NCI-H2107 treated with DMSO at 0.1 percent for 48 hours (cell line): ENCODE measurements around the gene TSSK2.
"Not testable (repeated sequence)": the region's sequence is repeated elsewhere in the genome, so short reads cannot be mapped to it uniquely, and the experiment has no call there.

Experiments
- DNase-seq: peaks from one replicate; lab custom pipeline; 2025; ENCODE audit not compliant: unreplicated experiment; lab: John Stamatoyannopoulos, UW

TSSK2 gene

DNA sequence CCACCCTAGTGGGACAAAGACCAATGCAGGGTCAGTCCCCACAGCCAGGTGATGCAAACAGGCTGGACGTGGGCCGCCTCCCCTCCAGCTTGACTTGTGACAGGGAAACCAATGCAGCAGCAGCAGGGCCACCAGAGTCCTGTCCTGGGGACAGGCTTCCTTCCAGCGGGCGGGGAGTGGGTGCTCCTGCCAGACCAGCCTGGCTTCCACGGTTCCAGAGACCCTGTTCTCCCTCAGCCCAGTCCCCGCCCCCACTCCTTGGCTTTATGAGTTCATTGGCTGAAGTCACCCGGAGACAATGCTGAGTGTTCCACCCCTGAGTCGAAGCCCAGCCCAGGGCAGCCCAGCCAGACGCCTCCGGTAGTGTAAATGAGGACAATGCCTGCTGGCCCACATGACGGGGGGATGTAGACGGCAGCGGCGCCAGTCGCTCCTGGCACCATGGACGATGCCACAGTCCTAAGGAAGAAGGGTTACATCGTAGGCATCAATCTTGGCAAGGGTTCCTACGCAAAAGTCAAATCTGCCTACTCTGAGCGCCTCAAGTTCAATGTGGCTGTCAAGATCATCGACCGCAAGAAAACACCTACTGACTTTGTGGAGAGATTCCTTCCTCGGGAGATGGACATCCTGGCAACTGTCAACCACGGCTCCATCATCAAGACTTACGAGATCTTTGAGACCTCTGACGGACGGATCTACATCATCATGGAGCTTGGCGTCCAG is at the start of gene TSSK2:
Gene TSSK2, plus strand, starts transcription at position 350 of the 726 bp plus-strand sequence. Its CDS starts 92 bp downstream, at position 442.
- DNase-seq = no peak

DNA sequence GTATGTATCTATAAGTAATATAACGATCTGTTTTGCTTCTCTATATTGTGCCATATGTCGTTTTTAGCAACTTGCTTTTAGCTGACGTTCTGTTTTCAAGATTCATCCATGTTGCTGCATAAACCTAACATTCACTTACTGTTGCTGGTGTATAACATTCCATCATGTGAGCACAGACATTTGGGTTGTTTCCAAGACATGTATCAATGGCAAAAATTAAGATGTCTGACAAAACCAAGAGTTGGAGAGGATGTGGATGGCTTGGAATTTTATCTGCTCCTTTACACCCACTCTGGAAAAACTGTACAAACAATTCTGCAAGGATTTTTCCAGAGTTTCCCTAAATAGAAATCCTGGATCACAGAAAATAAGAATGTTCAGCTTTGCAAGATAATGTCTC is 49.8 kb upstream of the TSSK2 start:
- no peak for DNase-seq

DNA sequence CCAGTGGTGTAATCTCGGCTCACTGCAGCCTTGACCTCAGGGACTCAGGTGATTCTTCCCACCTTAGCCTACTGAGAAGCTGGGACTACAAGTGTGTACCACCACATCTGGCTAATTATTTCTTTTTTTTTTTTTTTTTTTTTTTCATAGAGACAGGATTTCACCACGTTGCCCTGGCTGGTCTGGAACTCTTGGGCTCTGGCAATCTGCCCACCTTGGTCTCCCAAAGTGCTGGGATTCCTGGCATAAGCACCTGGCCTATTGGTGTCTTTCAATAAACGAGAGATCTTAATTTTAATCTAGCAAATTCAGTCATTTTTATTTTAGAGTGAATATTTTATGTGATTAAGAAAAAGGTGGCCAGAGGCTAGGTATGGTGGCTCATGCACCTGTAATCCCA is 49.0 kb upstream of the TSSK2 start:
- no peak for DNase-seq

DNA sequence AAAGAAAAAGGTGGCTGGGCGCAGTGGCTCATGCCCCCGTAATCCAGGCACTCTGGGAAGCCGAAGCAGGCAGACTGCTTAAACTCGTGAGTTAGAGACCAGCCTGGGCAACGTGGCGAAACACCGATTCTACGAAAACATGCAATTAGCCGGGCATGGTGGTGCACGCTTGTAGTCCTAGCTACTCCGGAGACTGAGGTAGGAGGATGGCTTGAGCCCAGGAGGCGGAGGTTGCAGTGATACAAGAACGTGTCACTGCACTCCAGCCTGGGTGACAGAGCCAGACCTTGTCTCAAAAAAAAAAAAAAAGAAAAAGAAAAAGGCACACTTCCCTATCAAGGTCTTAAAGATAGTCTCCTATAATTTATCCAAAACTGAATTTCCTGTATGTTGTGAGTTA is 48.3 kb upstream of the TSSK2 start:
- DNase-seq = no peak

DNA sequence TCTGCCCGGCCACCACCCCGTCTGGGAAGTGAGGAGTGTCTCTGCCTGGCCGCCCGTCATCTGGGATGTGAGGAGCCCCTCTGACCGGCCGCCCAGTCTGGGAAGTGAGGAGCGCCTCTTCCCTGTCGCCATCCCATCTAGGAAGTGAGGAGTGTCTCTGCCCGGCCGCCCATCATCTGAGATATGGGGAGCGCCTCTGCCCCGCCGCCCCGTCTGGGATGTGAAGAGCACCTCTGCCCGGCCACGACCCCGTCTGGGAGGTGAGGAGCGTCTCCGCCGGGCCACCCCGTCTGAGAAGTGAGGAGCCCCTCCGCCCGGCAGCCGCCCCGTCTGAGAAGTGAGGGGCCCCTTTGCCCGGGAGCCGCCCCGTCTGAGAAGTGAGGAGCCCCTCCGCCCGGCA is 47.0 kb upstream of the TSSK2 start:
- not testable (repeated sequence) for DNase-seq

DNA sequence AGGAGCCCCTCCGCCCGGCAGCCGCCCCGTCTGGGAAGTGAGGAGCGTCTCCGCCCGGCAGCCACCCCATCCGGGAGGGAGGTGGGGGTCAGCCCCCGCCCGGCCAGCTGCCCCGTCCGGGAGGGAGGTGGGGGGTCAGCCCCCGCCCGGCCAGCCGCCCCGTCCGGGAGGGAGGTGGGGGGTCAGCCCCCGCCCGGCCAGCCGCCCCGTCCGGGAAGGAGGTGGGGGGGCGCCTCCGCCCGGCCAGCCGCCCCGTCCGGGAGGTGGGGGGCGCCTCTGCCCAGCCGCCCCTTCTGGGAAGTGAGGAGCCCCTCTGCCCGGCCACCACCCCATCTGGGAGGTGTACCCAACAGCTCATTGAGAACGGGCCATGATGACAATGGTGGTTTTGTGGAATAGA is 46.5 kb upstream of the TSSK2 start:
- DNase-seq = not testable (repeated sequence)

DNA sequence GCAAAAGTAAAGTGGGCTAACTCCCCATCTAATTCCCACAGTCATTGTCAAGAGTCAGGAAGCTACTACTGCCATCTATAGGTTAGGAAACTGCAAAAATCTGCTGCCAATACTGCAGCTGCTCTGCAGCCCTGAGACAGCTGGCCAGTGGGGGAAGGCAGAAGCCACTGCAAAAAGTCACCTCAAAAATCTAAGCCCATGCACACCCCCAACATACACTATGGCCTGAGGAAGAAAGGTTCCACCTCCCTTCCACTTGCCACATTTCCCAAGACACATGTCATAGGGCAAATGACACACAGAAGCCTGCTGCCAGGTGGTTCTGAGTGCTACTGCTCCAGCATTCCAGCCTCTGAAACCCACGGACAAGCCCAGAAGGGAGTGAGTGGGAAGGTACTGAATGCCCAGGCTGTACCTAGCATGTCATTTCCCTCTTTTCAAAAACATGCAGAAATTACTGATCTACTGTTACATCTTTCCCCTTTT is 45.8 kb upstream of the TSSK2 start:
- no peak for DNase-seq

DNA sequence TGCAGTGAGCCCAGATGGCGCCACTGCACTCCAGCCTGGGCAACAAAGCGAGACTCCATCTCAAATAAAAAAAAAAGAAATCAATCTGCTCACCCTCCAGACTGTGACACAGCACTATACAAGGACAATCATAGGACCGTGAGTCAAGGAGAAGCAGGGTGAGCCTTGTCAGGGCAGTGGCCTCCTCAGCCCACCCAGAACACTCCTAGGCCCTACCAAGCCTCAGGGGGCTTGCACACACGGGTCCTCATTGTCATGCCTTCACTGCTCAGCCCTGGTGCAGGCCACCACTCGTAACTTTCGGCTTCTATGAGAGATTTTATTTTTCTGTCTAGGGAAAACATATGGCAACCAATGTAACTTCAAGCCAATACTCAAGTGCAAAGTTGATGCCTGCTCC is 44.7 kb upstream of the TSSK2 start:
- DNase-seq = no peak

DNA sequence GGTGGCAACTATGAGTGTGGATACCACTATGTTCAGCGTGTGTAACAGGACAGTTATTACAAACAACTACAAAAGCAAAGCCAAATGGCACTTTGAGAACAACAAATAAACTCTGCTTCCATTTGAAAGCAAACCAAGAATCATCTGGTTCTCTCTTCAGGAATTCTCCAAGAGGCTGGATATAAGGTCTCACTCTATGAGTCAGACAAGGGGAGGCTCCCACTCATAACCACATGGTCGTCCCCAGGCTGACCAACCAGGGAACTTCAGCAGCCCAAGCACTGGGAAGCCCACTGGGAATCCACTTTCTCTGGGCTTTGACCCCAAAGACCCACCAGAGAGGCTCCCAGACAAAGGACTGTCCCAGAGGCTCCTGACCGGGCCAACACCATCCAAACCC is 44.2 kb upstream of the TSSK2 start:
- DNase-seq = no peak

DNA sequence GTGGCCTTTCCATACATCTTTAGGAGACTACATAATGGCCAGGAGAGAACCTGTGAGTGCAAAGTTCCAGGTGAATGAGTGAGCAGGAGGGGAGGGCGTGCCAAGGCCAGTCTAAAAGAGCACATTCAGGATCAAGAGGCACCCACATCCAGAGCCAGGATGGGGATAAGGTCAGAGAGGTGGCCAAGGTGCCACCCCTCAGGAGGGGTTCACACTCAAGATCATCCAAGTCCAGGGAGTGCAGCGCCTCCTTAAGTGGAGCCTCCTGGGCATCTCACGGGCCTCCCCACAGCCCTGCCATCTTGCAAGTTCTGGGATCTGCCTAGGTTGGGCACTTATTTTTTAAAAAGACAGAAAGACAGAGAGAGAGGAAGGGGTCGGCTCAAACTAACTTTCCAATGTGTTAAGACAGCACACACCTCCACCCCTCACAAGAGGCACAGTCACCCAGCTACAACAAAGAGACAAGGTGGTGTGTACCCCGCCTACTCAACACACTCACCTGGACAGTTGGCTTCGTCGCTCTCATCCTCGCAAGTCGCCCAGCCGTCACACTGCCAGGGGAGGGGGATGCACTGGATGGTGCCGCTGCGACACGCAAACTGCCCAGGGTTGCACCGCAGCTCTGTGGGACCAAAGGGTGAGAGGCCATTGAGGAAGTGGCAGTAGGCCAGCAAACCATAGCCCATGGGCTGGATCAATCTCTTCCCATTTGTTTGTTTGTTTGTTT is 42.1 kb upstream of the TSSK2 start:
- DNase-seq = no peak

DNA sequence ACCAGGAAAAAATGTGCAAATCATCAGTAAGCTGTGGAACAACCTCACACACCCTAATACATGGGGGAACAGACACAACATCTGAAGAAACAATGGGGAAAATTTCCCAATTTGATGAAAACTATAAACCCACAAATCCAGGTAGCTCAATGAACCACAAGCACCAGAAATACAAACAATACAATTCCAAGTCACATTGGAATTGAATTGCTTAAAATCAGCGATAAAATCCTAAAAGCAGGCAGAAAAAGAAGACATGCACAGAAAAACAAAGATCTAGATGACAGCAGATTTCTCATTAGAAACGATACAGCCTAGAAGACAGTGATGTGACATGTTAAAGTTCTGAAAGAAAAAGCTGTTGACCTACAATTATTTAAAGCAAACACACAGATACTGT is 40.9 kb upstream of the TSSK2 start:
- DNase-seq = no peak

DNA sequence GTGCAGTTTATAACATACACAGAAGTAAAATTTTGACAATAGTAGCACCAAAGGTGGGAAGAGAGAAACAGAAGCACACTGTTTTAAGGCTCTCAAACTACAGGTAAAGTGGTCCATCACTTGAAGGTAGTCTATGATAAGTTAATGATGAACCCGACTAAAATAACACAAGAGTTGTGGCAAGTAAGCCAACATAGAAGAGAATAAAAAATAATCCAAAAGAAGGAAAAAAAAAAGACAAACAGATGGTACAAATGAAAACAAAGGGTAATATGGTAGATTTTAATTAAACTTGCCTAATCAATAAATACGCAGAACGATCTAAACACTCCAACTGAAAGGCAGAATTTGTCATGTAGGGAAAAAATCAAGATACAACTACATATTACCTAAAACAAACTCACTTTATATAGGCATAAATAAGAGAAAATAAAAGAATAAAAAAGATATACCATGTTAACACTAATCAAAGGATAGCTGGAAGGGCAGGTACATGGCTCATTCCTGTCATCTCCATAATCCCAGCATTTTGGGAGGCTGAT is 40.5 kb upstream of the TSSK2 start:
- DNase-seq = no peak

DNA sequence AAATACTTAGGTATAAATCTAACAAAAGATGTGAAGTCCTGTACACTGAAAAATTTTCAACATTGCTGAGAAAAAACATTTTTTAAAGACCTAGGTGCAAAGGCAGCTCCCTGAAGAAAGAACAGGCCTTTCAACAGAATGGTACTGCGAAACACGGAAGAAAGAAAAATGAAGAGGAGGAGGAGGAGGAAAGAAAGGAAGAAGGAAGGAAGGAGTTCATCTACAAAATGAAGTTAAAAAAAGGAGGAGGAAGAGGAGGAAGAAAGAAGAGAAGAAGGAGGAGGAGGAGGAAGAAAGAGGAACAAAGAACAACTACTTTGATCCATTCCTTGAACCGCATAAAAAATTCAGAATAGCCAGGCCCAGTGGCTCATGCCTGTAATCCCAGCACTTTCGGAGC is 38.4 kb upstream of the TSSK2 start:
- DNase-seq = no peak

DNA sequence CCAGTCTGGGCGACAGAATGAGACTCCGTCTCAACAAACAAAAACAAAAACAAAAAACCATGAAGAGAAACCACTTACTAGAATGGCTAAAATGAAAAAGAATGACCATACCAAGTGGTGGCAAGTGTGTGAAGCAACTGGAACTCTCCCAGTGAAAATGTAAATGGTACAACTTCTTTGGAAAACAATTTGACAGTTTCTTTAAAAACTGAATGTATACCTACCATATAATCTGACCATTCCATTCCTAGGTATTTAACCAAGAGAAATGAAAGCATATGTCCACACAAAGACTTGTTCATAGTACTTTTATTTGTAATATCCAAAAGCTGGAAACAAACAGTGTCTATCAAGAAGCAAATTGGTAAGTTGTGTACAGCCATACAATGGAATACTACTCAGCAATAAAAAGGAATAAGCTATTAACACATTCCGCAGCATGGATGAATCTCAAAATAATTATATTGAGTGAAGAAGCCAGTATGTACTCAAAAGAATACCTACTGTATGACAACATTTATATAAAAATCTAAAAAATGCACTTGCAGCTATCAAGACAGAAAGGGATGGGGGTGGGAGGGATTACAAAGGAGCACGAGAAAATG is 36.6 kb upstream of the TSSK2 start:
- DNase-seq = no peak

DNA sequence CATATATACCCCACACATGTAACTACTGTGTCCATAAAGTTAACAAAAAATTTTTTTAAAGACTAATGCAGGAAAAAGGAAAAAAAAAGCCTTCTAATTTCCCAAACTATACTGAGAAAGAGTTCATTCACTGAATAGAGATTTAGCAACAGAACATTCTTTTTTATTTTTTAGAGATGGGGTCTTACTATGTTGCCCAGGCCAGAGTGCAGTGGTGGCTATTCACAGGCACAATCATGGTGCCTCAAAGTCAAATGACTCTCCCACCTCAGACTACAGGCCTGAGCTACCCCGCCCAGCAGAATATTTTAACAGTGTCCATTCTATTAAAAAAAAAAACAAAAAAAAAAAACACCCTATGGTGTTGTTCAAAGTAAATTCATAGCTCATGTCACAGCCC is 34.6 kb upstream of the TSSK2 start:
- no peak for DNase-seq

DNA sequence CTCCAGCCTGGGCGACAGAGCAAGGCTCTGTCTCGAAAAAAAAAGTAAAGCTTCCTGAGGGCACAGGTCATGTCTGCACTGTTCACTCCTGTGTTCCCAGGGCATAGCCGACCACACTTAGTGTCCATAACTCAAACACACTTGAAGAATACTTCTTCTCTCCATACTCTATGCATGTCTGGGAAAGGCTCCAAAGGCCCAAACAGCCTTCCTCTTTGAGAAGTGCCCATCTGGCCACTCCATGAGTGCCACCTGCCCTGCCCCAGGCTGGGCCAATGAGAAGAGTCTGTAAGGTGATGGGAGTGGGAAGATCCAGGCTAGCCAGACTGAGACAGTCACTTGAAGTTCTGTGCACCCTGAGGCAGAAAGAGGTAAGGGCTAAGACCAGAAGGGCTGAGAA is 33.6 kb upstream of the TSSK2 start:
- no peak for DNase-seq

DNA sequence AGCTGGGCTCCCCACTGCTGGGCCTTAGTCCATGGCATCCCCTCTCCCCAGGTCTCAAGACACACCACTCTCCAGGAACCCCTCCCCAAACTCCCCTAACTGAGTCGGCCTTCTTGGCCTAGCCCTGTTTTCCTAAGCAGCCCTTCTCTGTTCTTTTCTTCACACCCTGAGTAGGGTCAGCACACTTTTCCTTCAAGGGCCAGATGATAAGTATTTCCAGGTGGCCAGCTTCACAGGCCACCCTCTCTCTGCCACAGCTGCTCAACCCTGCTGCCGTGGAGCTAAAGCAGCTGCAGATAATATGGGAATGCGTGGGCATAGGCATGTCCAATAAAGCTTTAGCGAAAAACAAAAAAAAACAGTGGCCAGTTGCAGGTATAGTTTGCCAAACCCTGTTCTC is 33.0 kb upstream of the TSSK2 start:
- DNase-seq = no peak

DNA sequence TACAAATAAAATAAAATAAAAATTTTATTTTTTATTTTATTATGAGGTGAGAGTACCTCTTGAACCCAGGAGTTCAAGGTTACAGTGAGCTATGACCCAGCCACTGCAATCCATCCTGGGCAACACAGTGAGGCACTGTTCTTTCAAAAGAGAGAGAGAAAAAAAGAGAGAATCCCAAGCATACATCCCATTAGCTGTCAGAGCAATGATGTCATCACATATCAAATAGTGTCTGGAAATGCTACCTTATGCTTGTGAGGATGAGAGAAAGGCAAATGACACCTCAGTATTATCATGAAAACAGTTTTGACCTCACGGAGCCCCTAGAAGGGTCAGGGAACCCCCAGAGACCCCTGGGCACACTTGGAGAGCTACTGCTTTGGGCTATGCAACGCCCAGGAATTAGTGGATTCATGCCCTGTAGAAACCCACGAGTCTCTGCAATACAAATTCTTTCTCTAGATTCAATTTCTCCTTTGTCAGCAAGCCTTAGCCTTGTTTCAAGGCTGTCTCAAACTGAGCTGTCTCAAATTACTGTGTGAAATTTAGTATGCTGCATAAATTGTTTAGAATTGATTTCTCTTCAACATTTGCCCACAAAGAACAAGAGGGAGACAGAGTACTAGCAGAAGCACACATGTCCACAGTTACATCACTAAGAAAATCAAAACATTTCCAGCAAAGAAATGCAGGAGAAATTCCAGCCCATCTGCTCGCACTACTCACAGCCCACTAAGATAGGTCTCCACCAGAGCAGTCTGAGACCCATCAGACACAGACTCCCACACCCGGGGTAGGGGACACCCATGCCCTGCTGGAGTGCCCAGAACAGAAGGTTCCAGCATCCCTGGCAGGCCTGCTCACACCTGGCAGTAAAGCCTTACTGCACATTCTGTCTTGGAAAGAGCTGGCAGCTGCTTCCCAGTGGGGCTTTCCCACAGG is 27.0 kb upstream of the TSSK2 start:
- DNase-seq = peak; percentile 58

DNA sequence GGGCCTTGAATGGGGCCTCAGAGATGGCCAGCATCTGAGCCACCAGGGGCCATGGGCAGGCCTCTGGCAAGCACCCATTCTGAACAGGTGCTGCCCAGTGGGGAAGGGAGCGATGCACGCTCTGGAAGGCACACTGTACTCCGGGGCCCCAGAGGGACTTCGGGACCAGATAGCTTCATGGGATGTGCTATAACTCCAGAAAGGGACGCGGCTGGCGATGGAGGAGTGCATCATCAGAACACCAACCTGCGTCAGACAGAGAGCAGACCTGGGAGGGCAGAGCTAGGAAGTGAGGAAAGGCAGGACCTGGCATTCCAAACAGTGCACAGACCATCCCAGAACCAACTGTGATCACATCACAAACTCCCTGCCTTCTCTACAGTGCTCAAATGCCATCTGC is 25.7 kb upstream of the TSSK2 start:
- no peak for DNase-seq

DNA sequence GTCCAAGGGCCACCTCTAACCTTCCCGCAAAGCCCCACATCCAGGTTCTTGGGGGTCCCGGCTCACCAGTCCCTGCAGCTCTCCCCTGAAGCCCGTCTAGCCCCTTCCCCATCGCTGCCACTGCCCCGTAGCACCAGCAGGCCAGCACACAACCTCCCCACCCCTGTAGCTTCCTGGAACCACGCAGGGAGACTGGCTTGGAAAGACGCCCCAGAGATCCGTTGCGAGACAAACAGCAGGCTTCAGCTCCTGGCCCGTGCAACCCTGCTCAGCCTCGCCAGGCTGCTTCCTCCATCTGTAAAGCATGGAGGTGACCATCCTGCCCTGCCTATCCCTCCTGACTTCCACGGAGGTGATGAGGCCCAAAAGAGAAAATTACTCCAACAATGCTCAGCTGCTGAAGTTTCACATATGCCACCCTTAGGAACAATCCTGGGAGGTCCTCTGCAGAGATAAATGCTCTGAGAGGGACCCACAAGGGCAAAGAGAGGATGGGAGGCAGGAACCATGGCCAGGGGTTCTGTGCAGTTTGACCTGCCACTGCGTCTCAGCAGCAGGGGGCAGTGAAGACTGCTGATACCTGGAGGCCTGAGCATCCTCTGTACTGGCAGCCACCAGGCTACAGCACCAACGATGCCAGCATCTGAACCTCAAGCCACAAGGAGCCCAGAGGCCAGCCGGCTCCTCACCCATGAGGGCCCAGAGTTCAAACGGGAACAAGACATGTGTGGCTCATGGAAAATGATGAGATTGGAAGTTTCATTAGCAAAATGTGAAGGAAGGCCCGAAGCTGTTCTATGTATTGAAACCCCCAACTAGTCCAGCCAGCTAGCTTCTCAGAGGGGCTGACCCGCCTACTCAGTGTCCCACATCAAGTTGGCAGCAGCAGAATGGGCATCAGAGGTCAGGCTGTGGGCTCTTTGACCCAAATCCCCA is 25.0 kb upstream of the TSSK2 start:
- no peak for DNase-seq
